NT2/D1 (cell line): ENCODE results near the gene TASOR2.

ENCODE experiments used
- DNase-seq: peaks from one replicate; pipeline ENCODE4 v3.0.0-alpha.2; 2011; ENCODE audit warnings: low read depth, low spot score
- H3K27me3 ChIP-seq: 2 replicates; pipeline ENCODE4 v1.6.0; 2011; ENCODE audit warnings: mild to moderate bottlenecking; ENCODE audit not compliant: insufficient read length, insufficient read depth
- H3K36me3 ChIP-seq: 2 replicates; pipeline ENCODE4 v1.6.1; 2011; ENCODE audit warnings: mild to moderate bottlenecking, low read length, mixed read lengths; ENCODE audit not compliant: insufficient read depth, insufficient read length
- H3K4me1 ChIP-seq: 2 replicates; pipeline ENCODE4 v1.5.1; 2011; ENCODE audit not compliant: insufficient read depth, insufficient read length
- H3K4me3 ChIP-seq: 2 replicates; pipeline ENCODE4 v1.5.1; 2011; ENCODE audit warnings: low read depth; ENCODE audit not compliant: insufficient read length
- H3K9ac ChIP-seq: 2 replicates; pipeline ENCODE4 v1.6.0; 2011; ENCODE audit warnings: low read depth; ENCODE audit not compliant: insufficient read length
- H3K9me3 ChIP-seq: 2 replicates; pipeline ENCODE4 v1.5.1; 2011; ENCODE audit warnings: mild to moderate bottlenecking, low read length; ENCODE audit not compliant: insufficient read depth
- SUZ12 ChIP-seq: IDR thresholded peaks from 2 replicates; pipeline ENCODE4 v1.6.1; 2011; ENCODE audit not compliant: insufficient read length, insufficient read depth; ENCODE audit errors: extremely low read depth
- YY1 ChIP-seq: IDR thresholded peaks from 2 replicates; pipeline ENCODE4 v1.6.1; 2011; ENCODE audit not compliant: insufficient read length, insufficient read depth
- ZNF274 ChIP-seq: IDR thresholded peaks from 2 replicates; pipeline ENCODE4 v1.6.1; 2011; ENCODE audit warnings: mild to moderate bottlenecking, low read depth, low read length

Gene TASOR2

GRCh38 chr10:5679037-5679435 lies 5.6 kb upstream of the TASOR2 start:
- H3K4me3 ChIP-seq, result no peak overlapping the region
- peaks cover 10% of the 10 kb centered on the region for H3K9me3 ChIP-seq
- TF ChIP-seq SUZ12, result no peak
- TF ChIP-seq YY1, result no peak
- TF ChIP-seq ZNF274, result no peak
- DNase-seq, result no peak
- H3K27me3 ChIP-seq, result no peaks in the 10 kb centered on the region
- H3K4me1 ChIP-seq, result peaks cover 2% of the 10 kb centered on the region
- H3K36me3 ChIP-seq, result no peaks in the 10 kb centered on the region
- no peak overlapping the region for H3K9ac ChIP-seq

- no peak for TF ChIP-seq SUZ12
- TF ChIP-seq YY1, result no peak
- TF ChIP-seq ZNF274, result no peak
- Histone ChIP-seq H3K36me3 (no peaks in the 10 kb centered on the region), H3K9ac (no peak overlapping the region), H3K9me3 (peaks cover 7% of the 10 kb centered on the region), H3K4me3 (no peak overlapping the region), H3K27me3 (no peaks in the 10 kb centered on the region), H3K4me1 (peaks cover 2% of the 10 kb centered on the region)
- DNase-seq, result no peak
Measured at GRCh38 chr10:5679606-5680005, 5.0 kb upstream of the TASOR2 start.

- Histone ChIP-seq H3K9ac (no peak overlapping the region), H3K9me3 (peaks cover 7% of the 10 kb centered on the region), H3K36me3 (no peaks in the 10 kb centered on the region), H3K4me3 (no peak overlapping the region), H3K27me3 (no peaks in the 10 kb centered on the region), H3K4me1 (peaks cover 2% of the 10 kb centered on the region)
- TF ChIP-seq SUZ12, result no peak
- TF ChIP-seq YY1, result no peak
- no peak for TF ChIP-seq ZNF274
- DNase-seq, result no peak
Measured at GRCh38 chr10:5681930-5682329, 2.7 kb upstream of the TASOR2 start.

- Histone ChIP-seq H3K9ac (no peak overlapping the region), H3K4me1 (peaks cover 2% of the 10 kb centered on the region), H3K27me3 (no peaks in the 10 kb centered on the region), H3K9me3 (peaks cover 7% of the 10 kb centered on the region), H3K4me3 (no peak overlapping the region), H3K36me3 (no peaks in the 10 kb centered on the region)
- DNase-seq, result no peak
- TF ChIP-seq ZNF274, result no peak
- TF ChIP-seq YY1, result no peak
- no peak for TF ChIP-seq SUZ12
Measured at GRCh38 chr10:5683065-5683464, 1.6 kb upstream of the TASOR2 start.

- Histone ChIP-seq H3K27me3 (no peaks in the 10 kb centered on the region), H3K4me1 (no peaks in the 10 kb centered on the region), H3K9ac (peak overlapping the region; percentile 84), H3K36me3 (peaks cover 5% of the 10 kb centered on the region), H3K4me3 (peak overlapping the region; percentile 80), H3K9me3 (peaks cover 7% of the 10 kb centered on the region)
- no peak for TF ChIP-seq YY1
- TF ChIP-seq ZNF274, result no peak
- TF ChIP-seq SUZ12, result no peak
- DNase-seq, result peak; percentile 52
Measured at GRCh38 chr10:5684971-5685763, 529 bp downstream of the TASOR2 start.

- Histone ChIP-seq H3K4me1 (no peaks in the 10 kb centered on the region), H3K9me3 (peaks cover 7% of the 10 kb centered on the region), H3K4me3 (peak overlapping the region; percentile 80), H3K9ac (peak overlapping the region; percentile 84), H3K27me3 (no peaks in the 10 kb centered on the region), H3K36me3 (peaks cover 5% of the 10 kb centered on the region)
- no peak for DNase-seq
- TF ChIP-seq YY1, result no peak
- TF ChIP-seq SUZ12, result no peak
- TF ChIP-seq ZNF274, result no peak
Measured at GRCh38 chr10:5685764-5686240, 1.2 kb downstream of the TASOR2 start.

GRCh38 chr10:5688587-5688986 lies 3.9 kb downstream of the TASOR2 start:
- H3K27me3 ChIP-seq, result no peaks in the 10 kb centered on the region
- H3K4me1 ChIP-seq, result no peaks in the 10 kb centered on the region
- TF ChIP-seq YY1, result no peak
- no peak for TF ChIP-seq SUZ12
- TF ChIP-seq ZNF274, result no peak
- peaks cover 5% of the 10 kb centered on the region for H3K36me3 ChIP-seq
- no peak overlapping the region for H3K4me3 ChIP-seq
- no peak for DNase-seq
- no peak overlapping the region for H3K9ac ChIP-seq
- H3K9me3 ChIP-seq, result peaks cover 7% of the 10 kb centered on the region
